GM12873 (cell line): ENCODE results near the gene PF4V1.

Experiments used
- CTCF ChIP-seq: IDR thresholded peaks from 2 replicates; pipeline ENCODE4 v1.5.1; 2012; ENCODE audit warnings: low read depth, mild to moderate bottlenecking, moderate library complexity, low read length, control low read depth; ENCODE audit not compliant: insufficient read depth; ENCODE audit errors: missing control alignments

The PF4V1 gene

GRCh38 chr4:73871511-73872310 lies 18.6 kb downstream of the PF4V1 start:
- TF ChIP-seq CTCF = no peak

GRCh38 chr4:73872316-73873108 lies 19.4 kb downstream of the PF4V1 start:
- TF ChIP-seq CTCF = no peak

GRCh38 chr4:73874386-73874785 lies 21.3 kb downstream of the PF4V1 start:
- no peak for TF ChIP-seq CTCF

- TF ChIP-seq CTCF = no peak
These were observed 22.3 kb downstream of the PF4V1 start for GRCh38 chr4:73875401-73875800.

- TF ChIP-seq CTCF = no peak
These were observed 30.2 kb downstream of the PF4V1 start for GRCh38 chr4:73883306-73883705.

- TF ChIP-seq CTCF = no peak
These were observed 32.6 kb downstream of the PF4V1 start for GRCh38 chr4:73885574-73886267.

GRCh38 chr4:73891326-73891725 lies 38.2 kb downstream of the PF4V1 start:
- no peak for TF ChIP-seq CTCF
